HG03469 (cell line): ENCODE data around the gene SAMD4B.

Experiments used
- ATAC-seq: cut with Tn5 transposase; IDR thresholded peaks from one replicate; pipeline ENCODE4 v1.9.1; 2021; ENCODE audit warnings: mild to moderate bottlenecking, moderate library complexity, moderate number of reproducible peaks; ENCODE audit not compliant: unreplicated experiment

SAMD4B gene

DNA sequence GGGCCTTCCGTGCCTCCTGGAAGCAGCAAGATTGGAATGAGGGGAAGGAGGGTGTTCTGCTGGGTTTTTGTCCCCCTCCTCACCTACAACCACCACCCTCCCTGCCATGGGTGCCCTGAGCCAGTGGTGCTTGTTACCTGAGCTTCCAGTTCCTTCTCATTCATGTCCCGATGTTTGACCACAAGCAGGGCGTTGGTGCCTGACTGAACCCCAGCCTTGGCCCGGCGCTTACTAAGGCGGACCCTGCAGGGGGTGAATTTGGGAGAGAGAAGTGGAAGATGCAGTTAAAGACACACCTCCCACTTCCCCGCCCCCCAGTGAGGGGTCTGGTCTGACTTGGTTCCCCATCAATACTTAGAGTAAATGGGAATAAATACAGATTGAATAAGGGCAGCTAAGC lies 44.3 kb downstream of the SAMD4B start:
- no peak for ATAC-seq

DNA sequence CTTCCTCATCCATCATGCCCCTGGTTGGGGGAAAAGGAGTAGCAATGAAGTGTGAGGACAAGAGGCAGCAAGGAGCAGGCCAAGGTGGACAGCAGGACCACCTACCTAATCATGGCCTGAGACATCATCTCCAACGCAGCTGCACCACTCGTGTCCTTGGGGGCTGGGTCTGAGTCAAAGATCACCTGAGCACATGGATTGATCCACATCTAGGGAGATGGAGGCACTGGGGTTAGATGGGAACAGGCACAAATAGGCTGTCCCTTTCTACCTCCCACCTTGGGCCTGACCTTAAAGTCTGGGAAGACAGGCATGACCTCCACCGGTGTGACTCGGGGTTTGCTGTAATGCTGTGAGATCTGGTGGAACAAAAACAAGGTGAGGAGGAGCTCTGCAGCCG lies 46.4 kb downstream of the SAMD4B start:
- no peak for ATAC-seq

DNA sequence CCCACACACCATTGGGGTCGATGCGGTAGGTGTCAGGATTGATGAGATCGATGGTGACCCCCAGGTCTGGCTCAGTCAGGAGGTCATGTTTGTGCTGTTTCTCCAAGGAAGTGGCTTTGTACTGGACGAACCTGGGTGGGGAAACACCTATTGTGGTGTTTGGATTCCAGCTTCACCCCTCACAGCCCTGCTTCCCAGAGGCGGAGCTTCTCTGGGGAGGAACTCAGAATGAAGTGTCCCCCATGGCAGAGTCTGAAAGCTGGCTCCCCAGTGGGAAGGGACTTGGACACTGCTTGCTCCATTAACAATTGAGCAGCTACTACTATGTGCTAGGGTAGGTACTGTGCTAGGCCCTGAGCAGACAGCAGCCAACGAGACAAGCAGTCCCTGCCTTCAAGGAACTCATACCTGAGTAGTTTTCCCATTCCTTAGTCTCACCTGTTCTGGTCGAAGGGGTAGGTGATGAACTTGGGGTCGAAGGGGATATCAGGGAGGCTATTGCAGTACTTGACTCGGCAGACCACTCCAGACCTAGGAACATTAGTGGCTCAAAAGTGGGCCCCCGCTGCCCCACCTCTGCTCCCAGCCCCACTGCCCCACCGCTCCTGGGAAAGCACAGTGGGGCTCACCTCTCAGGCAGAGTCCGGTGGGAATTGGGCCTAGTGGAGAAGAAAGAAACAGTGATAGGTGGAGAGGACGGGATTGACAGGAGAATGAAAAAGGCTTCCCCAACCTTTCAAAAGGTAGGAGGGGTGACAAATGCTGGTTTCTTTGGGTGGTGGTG lies 47.6 kb downstream of the SAMD4B start:
- no peak for ATAC-seq

GRCh38 chr19:39390451-39390750 lies 48.2 kb downstream of the SAMD4B start:
- ATAC-seq = no peak

- peak; percentile 81 for ATAC-seq
Measured at GRCh38 chr19:39390751-39391437, 48.7 kb downstream of the SAMD4B start, which contains the start of the genes MED29 and PAF1. Gene MED29, plus strand, starts transcription at chr19:39391378. Its CDS starts 45 bp downstream, at chr19:39391423. Gene PAF1, minus strand, starts transcription at chr19:39391106. Its CDS starts 242 bp downstream, at chr19:39390864.

- ATAC-seq = no peak
Measured at GRCh38 chr19:39397360-39398296, 55.4 kb downstream of the SAMD4B start.

- no peak for ATAC-seq
Measured at GRCh38 chr19:39398297-39398864, 56.2 kb downstream of the SAMD4B start.

DNA sequence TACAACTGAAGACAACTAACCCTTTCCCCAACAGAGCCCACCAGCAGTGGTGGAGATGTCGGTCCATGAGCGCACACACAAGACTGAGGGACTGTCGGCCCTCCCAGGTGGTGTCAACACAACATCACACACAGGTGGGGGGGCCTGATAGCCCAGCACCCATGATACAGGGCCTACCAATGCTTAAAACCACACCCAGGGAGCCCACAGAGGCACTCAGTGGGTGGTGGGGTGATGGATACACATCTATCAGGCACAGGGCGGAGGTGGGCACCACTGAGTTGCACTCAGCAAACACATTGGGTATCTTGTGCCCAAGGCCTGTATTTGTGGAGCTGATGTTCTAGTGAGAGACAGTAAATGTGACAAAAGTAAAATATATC lies 57.4 kb downstream of the SAMD4B start:
- no peak for ATAC-seq

GRCh38 chr19:39400061-39400460 lies 57.8 kb downstream of the SAMD4B start:
- ATAC-seq = no peak

DNA sequence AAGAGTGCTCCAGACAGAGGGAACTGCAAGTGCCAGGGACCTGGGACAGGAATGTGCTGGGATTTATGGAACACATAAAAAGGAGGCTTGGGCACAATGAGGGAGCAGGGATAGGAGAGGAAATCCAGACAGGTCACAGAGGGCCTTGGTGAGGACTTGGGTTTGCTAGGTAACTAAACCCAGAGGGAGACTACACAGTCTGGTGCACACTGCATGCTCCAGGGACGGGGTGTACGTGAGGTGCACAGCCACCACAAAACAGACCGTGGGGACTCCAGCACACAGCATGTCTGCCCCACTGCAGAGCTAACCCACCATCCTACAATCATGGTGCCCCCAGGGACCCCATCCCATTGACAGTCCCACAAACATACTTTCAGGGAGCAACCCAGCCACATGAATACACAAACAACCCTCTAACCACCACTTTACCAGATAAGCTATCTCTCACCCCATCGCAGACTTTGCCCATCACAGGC lies 58.9 kb downstream of the SAMD4B start:
- ATAC-seq = no peak

- no peak for ATAC-seq
Measured at GRCh38 chr19:39401549-39402345, 59.5 kb downstream of the SAMD4B start.

DNA sequence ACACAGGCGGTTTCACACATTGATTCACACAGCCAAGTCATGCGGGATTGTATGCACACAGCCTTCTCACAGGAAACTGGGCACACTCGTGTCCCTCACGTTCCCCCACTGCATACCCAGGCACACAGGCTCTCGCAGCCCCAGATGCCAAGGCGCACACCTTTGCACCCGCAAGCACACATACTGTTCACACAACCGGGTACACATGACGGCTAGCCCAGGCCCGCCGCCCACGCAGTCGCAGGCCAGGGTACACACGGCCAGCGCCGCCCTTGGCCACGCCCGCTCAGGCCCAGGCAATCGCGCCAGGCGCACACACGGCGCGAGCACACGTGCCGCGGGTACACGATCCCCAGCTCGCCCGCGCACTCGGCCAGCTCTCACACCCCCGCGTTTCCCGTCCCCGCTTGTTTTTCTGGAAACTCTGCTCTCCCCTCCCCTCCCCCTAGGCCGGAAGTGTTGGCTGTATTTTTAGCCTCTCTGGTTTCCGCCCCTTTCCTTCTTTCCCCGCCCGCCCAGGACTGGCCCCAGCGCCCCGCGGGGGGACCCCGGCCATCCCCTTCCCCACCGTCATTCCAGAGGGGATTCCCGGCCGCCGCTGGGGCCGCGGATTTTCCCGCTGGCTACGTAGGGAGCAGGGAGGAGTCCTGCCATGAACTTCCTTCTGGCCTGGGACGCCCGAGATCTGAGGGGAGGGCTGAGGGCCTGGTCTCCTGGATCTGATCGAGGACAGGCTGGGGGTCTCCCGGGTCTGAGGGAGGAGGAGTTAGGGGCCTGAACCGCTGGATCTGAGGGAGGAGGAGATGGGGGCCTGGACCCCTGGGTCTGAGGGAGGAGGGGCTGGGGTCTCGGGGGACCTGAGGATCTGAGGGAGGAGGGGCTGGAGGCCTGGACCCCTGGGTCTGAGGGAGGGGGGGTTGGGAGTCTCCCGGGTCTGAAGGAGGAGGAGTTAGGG lies 60.4 kb downstream of the SAMD4B start:
- no peak for ATAC-seq

DNA sequence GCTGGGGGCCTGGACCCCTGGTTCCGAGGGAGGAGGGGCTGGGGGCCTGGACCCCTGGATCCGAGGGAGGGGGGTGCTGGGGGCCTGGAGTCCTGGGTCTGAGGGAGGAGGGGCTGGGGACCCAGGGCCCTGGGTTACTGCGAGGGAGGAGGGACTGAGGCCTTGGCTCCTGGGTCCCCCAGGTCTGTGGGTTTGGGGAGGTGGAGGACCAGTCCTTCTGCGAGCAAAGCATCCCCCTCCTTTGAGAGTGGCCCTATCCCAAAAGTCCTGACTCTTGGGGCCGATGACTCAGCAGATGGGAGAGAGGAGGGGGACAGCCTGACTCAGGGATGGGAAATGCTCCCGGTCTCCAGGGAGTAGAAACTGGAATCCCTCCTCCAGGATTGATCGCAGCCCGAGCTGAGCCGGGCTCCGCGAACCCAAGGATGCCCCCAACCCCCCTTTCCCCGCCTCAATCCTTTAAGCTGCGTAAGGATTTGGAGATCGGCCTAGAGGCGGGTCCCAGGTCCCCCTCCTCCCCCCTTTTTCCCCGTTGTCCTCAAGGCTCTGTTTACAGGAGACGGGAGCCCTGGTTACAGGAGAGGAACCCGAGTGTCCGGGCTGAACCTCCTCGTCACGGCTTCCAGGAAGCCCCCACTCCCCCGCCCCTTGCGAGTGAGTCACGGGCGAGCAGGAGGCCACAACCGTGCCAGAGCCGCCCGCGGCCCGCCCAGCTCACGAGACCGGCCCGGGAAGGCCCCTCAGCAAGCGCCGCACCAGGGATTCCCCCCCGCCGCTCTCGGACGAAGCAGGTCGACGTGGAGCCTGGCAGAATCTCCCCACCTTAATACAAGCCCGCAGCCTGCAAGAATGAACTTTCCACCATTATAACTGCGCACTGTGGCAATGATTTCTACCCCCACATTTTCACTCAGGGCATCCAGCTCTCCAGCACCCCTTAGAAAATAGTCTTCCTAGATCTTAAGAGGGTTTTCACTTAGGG lies 61.4 kb downstream of the SAMD4B start:
- no peak for ATAC-seq

GRCh38 chr19:39405261-39405957 lies 63.2 kb downstream of the SAMD4B start:
- no peak for ATAC-seq

DNA sequence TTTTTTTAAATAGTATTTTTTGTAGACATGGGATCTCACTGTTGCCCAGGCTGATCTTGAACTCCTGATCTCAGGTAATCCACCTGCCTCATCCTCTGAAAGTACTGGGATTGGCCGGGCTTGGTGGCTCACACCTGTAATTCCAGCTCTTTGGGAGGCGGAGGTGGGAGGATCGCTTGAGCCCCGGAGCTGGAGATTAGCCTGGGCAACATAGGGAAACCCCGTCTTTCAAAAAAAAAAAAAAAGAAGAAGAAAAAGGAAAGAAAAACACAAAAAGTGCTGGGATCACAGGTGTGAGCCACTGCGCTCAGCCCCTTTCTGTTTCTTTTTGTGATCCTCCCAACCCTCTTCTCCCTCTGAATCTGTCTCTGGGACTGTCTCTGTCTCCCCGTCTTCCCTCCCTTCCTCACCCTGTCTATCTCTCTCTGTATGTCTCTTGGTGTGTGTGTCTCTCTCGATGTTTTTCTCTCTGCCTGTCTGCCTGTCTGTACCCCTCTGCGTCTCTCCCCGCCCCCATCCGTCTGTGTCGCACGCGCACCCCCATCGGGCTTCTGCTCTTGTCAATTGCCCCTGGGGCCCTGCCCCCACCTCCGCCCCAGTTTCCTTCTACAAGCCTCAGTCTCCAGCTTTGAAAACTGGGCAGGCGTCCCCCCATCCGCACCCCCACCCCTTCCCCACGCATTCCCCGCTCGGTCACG lies 63.9 kb downstream of the SAMD4B start:
- no peak for ATAC-seq

GRCh38 chr19:39406656-39407409 lies 64.6 kb downstream of the SAMD4B start, which contains the start of gene ZFP36:
Gene ZFP36, plus strand, starts transcription at chr19:39406847. Its CDS starts 58 bp downstream, at chr19:39406905.
- ATAC-seq = no peak
